AG10803 (cell line): ENCODE results near the gene DOCK9.

Experiments used
- DNase-seq: peaks from one replicate; pipeline ENCODE4 v3.0.0; 2010; ENCODE audit warnings: low read depth
- H3K4me3 ChIP-seq: 2 replicates; pipeline ENCODE4 v1.5.1; 2011; ENCODE audit warnings: mild to moderate bottlenecking, low read length, control low read depth
- TF ChIP-seq, protein P1 (sequence below): conservative IDR thresholded peaks from 2 replicates; pipeline ENCODE4 v1.5.1; 2011; ENCODE audit warnings: mild to moderate bottlenecking, low read length, control low read depth, inconsistent platforms

The DOCK9 gene

DNA sequence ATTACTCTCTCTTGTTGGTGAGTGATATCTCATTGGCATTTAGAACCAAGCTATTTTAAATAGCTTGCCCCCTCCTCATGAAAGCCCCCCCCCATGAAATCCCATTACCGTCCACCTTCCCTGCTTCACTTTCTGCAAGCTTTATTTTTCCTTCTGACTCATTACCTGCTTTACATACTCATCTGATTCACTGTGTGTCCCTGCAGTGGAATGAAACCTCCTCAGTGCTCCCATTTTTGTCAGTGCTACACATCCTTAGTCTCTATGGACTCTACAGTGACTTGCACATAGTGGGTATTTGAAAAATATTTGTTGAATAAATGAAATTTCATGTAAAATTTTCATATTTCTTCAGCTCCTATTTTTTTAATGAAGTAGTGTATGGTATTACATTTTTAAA lies 62.3 kb downstream of the DOCK9 start:
- DNase-seq, result no peak
- H3K4me3 ChIP-seq, result no peak overlapping the region
- TF ChIP-seq, protein P1, sequence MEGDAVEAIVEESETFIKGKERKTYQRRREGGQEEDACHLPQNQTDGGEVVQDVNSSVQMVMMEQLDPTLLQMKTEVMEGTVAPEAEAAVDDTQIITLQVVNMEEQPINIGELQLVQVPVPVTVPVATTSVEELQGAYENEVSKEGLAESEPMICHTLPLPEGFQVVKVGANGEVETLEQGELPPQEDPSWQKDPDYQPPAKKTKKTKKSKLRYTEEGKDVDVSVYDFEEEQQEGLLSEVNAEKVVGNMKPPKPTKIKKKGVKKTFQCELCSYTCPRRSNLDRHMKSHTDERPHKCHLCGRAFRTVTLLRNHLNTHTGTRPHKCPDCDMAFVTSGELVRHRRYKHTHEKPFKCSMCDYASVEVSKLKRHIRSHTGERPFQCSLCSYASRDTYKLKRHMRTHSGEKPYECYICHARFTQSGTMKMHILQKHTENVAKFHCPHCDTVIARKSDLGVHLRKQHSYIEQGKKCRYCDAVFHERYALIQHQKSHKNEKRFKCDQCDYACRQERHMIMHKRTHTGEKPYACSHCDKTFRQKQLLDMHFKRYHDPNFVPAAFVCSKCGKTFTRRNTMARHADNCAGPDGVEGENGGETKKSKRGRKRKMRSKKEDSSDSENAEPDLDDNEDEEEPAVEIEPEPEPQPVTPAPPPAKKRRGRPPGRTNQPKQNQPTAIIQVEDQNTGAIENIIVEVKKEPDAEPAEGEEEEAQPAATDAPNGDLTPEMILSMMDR, result no peak

DNA sequence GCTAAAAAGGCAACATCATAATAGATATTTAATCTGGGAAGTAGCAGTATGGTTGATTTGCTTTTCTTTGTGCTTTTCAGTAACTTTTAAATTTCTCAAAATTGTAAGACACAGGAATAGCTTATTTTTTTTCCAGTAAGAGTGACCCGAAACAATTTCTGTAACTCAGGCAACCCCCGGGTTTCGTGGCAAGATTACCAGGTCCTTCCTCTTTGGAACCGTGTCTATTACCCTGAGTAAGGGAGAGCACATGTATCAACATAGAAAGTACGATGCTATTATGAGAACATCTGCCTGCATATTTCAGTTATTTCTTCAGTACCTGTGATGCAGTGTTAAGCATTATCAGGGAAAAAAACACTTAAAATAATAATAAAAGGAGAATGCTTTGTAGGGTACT lies 64.1 kb downstream of the DOCK9 start:
- no peak overlapping the region for H3K4me3 ChIP-seq
- no peak for DNase-seq
- TF ChIP-seq, protein P1, result no peak

DNA sequence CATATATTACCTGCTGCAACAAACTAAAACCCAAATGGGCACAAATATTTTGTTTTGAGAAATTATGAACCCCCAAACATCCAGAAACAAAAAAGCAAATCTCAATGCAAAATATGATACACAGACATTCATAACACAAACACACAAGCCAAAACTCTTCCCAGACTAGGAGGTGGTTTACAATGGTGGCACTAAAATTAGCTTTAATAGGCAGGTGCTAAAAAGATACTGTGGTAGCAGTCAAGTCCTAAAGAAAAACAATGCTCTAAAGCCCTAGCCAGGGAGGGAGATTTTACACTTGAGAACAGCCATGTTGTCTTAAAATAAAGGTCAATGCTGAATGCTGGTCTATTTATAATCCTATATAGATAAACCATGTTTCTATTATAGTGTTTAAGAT lies 65.0 kb downstream of the DOCK9 start:
- TF ChIP-seq, protein P1, result no peak
- DNase-seq, result no peak
- no peak overlapping the region for H3K4me3 ChIP-seq

DNA sequence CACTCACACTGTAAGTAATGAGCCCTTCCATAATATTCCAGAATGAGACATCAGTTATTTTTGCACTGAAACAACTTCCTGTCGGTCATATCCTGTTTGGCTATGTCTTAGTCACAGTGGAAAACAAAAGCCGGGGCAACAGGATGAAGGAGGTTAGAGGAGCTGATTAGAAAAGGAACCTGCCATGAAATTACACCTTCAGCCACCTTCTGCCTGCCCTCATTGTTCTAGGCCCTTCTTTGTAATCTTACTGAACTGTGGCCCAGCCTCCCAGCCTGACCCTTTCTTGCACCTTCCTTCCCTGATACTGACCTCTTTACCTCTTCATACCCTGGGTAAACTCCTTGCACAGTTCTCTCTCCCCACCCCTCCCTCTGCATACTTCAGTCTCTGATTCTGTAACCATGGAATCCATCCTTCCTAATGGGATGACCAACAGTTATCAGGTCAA lies 67.3 kb downstream of the DOCK9 start:
- peak; percentile 62 for DNase-seq
- TF ChIP-seq, protein P1, result no peak
- no peak overlapping the region for H3K4me3 ChIP-seq

DNA sequence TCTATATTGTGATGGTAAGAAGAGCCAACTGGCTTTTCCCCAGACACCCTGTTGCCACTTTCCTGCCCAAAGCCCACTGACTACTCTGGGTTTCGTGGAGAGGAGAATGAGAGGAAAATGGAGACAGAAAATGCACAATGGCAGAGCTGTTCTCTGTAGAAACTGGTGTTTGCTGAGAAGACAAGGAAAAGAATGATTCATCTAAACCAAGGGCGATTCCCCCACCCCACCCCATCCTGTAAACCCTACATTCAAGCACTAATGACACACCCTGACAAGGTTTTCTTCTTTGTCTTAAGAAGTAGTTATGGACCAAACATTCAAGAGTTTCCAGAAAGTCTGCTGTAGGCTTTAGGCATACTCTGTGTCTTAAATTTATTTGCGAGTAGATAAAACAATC lies 68.8 kb downstream of the DOCK9 start:
- DNase-seq, result no peak
- TF ChIP-seq, protein P1, result no peak
- H3K4me3 ChIP-seq, result no peak overlapping the region

DNA sequence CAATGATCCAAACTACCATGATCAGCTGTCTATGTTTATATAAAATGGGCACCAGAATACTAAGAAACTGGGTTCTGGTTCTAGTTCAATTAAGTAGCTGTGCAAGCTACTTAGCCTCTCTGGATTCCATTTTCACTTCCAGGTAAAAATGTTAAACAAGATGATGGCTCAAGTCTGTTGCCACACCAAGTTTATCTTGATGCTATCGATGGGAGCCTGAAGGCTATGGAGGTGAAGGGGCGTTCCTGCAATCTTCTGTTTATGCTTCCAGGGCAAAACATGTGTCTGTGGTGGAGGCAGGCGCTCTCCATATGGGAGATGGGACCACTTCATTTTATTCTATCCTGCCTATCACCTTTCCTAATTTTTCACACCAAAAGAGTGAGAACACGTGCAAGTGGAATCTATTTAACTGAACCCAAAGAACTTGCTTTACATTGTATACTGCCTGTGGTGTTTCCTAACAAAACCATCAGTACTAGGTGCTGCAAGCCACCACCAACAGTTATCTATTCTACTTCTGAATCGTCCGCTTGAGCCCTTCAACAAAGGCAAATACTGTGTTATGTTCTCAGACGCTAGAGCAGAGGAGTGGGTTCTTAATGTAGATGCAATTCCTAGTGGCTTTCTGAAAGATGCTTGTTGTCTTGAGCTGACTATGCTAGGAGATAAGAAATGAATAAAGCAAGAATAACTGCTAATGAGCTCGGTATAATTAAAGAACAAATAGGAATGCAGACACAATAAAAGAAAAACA lies 70.9 kb downstream of the DOCK9 start:
- no peak overlapping the region for H3K4me3 ChIP-seq
- TF ChIP-seq, protein P1, result no peak
- DNase-seq, result no peak

DNA sequence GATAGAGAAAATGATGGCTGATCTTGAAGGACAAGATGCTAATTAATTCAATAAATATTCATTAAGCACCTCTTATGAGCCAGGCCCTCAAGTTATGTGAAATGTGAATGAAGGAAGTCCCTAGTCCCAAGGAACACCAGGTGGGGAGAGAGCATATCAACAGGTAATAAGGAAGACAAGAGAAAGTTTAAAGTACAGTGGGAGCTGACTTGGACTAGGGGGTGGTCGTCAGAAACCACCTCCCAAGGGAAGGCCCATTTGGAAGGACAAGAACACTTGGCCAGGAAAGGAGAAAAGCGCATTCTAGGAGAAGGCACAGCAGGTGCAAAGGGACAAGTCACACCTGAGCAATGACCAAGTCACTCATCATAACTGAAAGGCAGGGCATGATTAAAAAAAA lies 72.7 kb downstream of the DOCK9 start:
- TF ChIP-seq, protein P1, result no peak
- no peak overlapping the region for H3K4me3 ChIP-seq
- DNase-seq, result no peak
